Mesenchymal stem cell (in vitro differentiated cells and primary cell): Measurements from ENCODE around the gene TMEM50A.
"Not testable (repeated sequence)": the region's sequence is repeated elsewhere in the genome, so short reads cannot be mapped to it uniquely, and the experiment has no call there.

Source experiments
- DNase-seq: peaks from one replicate; pipeline ENCODE4 v3.0.0-alpha.2; 2013
- H2AFZ ChIP-seq: one replicate; pipeline ENCODE4 v1.6.1; 2013; ENCODE audit warnings: low read depth, mild to moderate bottlenecking, control low read depth, inconsistent platforms, low read length, moderate library complexity
- H2AK5ac ChIP-seq: 2 replicates; pipeline ENCODE4 v1.6.1; 2013; ENCODE audit warnings: low read length, moderate library complexity, mild to moderate bottlenecking, inconsistent platforms; ENCODE audit not compliant: severe bottlenecking
- H2BK120ac ChIP-seq: one replicate; pipeline ENCODE4 v1.6.1; 2013; ENCODE audit warnings: low read depth, mild to moderate bottlenecking, inconsistent platforms, low read length, moderate library complexity
- H2BK12ac ChIP-seq, 2 experiments: one replicate each; pipeline ENCODE4 v1.6.1; 2013; ENCODE audit warnings: inconsistent platforms in 2 of 2, low read length in 2 of 2, mild to moderate bottlenecking in 2 of 2, moderate library complexity in 2 of 2, control low read depth in 1 of 2
- H2BK15ac ChIP-seq: one replicate; pipeline ENCODE4 v1.6.1; 2013; ENCODE audit warnings: mild to moderate bottlenecking, low read depth, inconsistent platforms; ENCODE audit not compliant: poor library complexity, severe bottlenecking
- H2BK5ac ChIP-seq: 2 replicates; pipeline ENCODE4 v1.6.1; 2013; ENCODE audit warnings: low read depth, mild to moderate bottlenecking, low read length, control low read depth, inconsistent platforms; ENCODE audit not compliant: poor library complexity, severe bottlenecking
- H3K14ac ChIP-seq, 2 experiments: one replicate each; pipeline ENCODE4 v1.6.1; 2013; ENCODE audit warnings: inconsistent platforms in 2 of 2, low read length in 2 of 2, control low read depth in 1 of 2, mild to moderate bottlenecking in 1 of 2, moderate library complexity in 1 of 2
- H3K18ac ChIP-seq, 2 experiments: one replicate each; pipeline ENCODE4 v1.6.1; 2013; ENCODE audit warnings: inconsistent platforms in 2 of 2, low read length in 2 of 2, control low read depth in 1 of 2, low read depth in 1 of 2, mild to moderate bottlenecking in 1 of 2
- H3K23ac ChIP-seq, 2 experiments: one replicate each; pipeline ENCODE4 v1.6.1; 2013; ENCODE audit warnings: inconsistent platforms in 2 of 2, low read length in 2 of 2, mild to moderate bottlenecking in 2 of 2, moderate library complexity in 2 of 2, control low read depth in 1 of 2
- H3K27ac ChIP-seq: 2 replicates; pipeline ENCODE4 v1.5.1; 2013; ENCODE audit warnings: mild to moderate bottlenecking, moderate library complexity, low read length, control low read depth, inconsistent platforms; ENCODE audit not compliant: poor library complexity, severe bottlenecking
- H3K27me3 ChIP-seq, 2 experiments: 2 replicates each; pipeline versions ENCODE4 v1.6.1 to v1.7.0; 2013; ENCODE audit warnings: low read length in 2 of 2, mild to moderate bottlenecking in 2 of 2, moderate library complexity in 2 of 2, control low read depth in 1 of 2, inconsistent platforms in 1 of 2; ENCODE audit not compliant: control insufficient read depth in 1 of 2, insufficient read depth in 1 of 2
- H3K36me3 ChIP-seq, 2 experiments: 2 replicates each; pipeline versions ENCODE4 v1.6.1 to v1.7.0; 2013; ENCODE audit warnings: low read length in 2 of 2, control low read depth in 1 of 2, inconsistent platforms in 1 of 2, low read depth in 1 of 2, mild to moderate bottlenecking in 1 of 2; ENCODE audit not compliant: insufficient read depth in 2 of 2, control insufficient read depth in 1 of 2
- H3K4ac ChIP-seq, 2 experiments: one replicate each; pipeline ENCODE4 v1.6.1; 2013; ENCODE audit warnings: inconsistent platforms in 2 of 2, low read length in 2 of 2, mild to moderate bottlenecking in 2 of 2, moderate library complexity in 2 of 2, control low read depth in 1 of 2, low read depth in 1 of 2
- H3K4me1 ChIP-seq: 2 replicates; pipeline ENCODE4 v1.6.1; 2013; ENCODE audit warnings: low read depth, low read length, control low read depth; ENCODE audit not compliant: control insufficient read depth, insufficient read depth
- H3K4me2 ChIP-seq: 2 replicates; pipeline ENCODE4 v1.6.1; 2013; ENCODE audit warnings: low read length, mild to moderate bottlenecking, inconsistent platforms; ENCODE audit not compliant: poor library complexity, severe bottlenecking
- H3K4me3 ChIP-seq, 2 experiments: 2 replicates each; pipeline versions ENCODE4 v1.5.1 to v1.7.0; 2013; ENCODE audit warnings: low read length in 2 of 2, mild to moderate bottlenecking in 2 of 2, control low read depth in 1 of 2, low read depth in 1 of 2; ENCODE audit not compliant: insufficient read depth in 1 of 2
- H3K79me1 ChIP-seq: replicated peaks from 2 replicates; pipeline ENCODE4 v1.6.1; 2013; ENCODE audit warnings: mild to moderate bottlenecking, control low read depth, low read length, inconsistent platforms; ENCODE audit not compliant: poor library complexity, severe bottlenecking
- H3K9ac ChIP-seq: 2 replicates; pipeline ENCODE4 v1.7.0; 2013; ENCODE audit warnings: mild to moderate bottlenecking, low read length, moderate library complexity
- H3K9me3 ChIP-seq: 2 replicates; pipeline ENCODE4 v1.7.0; 2013; ENCODE audit warnings: mild to moderate bottlenecking, low read length; ENCODE audit not compliant: control insufficient read depth
- H4K8ac ChIP-seq: one replicate; pipeline ENCODE4 v1.6.1; 2013; ENCODE audit warnings: inconsistent platforms, mild to moderate bottlenecking, low read length, moderate library complexity
- H4K91ac ChIP-seq: one replicate; pipeline ENCODE4 v1.6.1; 2013; ENCODE audit warnings: mild to moderate bottlenecking, low read length, inconsistent platforms
- WGBS: methylation state at CpG from one replicate; pipeline ENCODE4 v1.1.7; 2013; ENCODE audit warnings: mixed read lengths; 5-methylcytosine and 5-hydroxymethylcytosine counted together

Gene TMEM50A

GRCh38 chr1:25371757-25372156 is 33.6 kb downstream of the TMEM50A start:
- H3K14ac ChIP-seq, H3K27me3 ChIP-seq, H4K91ac ChIP-seq, H3K23ac ChIP-seq, H2AK5ac ChIP-seq, H3K36me3 ChIP-seq, H3K18ac ChIP-seq, H3K4me2 ChIP-seq, H4K8ac ChIP-seq, H3K9me3 ChIP-seq, H3K4ac ChIP-seq, H2BK15ac ChIP-seq, H3K4me1 ChIP-seq, H2AFZ ChIP-seq, H2BK5ac ChIP-seq, H2BK12ac ChIP-seq, H2BK120ac ChIP-seq, H3K79me1 ChIP-seq: not testable (repeated sequence)
- peak overlapping the region; percentile 70 for H3K9ac ChIP-seq
- WGBS: 76% methylated on average over 6 of the region's 7 CpGs
- H3K27ac ChIP-seq: peak overlapping the region; percentile 34
- peak overlapping the region in 1 of 2 experiments; percentile 49 for H3K4me3 ChIP-seq
- DNase-seq: peak; percentile 17

GRCh38 chr1:25378367-25378766 is 40.2 kb downstream of the TMEM50A start:
- not testable (repeated sequence) for H3K36me3 ChIP-seq, H3K4me1 ChIP-seq, H2AFZ ChIP-seq, H3K27ac ChIP-seq, H2AK5ac ChIP-seq, H3K4me3 ChIP-seq, H3K4me2 ChIP-seq, H3K18ac ChIP-seq, H4K91ac ChIP-seq, DNase-seq, H3K23ac ChIP-seq, H4K8ac ChIP-seq, H3K9me3 ChIP-seq, H2BK120ac ChIP-seq, H3K27me3 ChIP-seq, H3K4ac ChIP-seq, H3K9ac ChIP-seq, H2BK12ac ChIP-seq, H2BK5ac ChIP-seq, H2BK15ac ChIP-seq, H3K79me1 ChIP-seq, H3K14ac ChIP-seq
- WGBS: 78% methylated on average over 3 of the region's 3 CpGs

GRCh38 chr1:25382543-25382942 is 44.4 kb downstream of the TMEM50A start:
- H3K4me2 ChIP-seq, H3K4me1 ChIP-seq, DNase-seq, H3K14ac ChIP-seq, H2AK5ac ChIP-seq, H4K8ac ChIP-seq, H3K9me3 ChIP-seq, H2BK120ac ChIP-seq, H3K79me1 ChIP-seq, H3K36me3 ChIP-seq, H4K91ac ChIP-seq, H2BK12ac ChIP-seq, H3K23ac ChIP-seq, H3K4me3 ChIP-seq, H2AFZ ChIP-seq, H2BK15ac ChIP-seq, H3K27me3 ChIP-seq, H3K27ac ChIP-seq, H3K18ac ChIP-seq, H3K4ac ChIP-seq, H2BK5ac ChIP-seq: not testable (repeated sequence)
- H3K9ac ChIP-seq: peak overlapping the region; percentile 53
- WGBS: 87% methylated on average over 1 of the region's 1 CpG

- H2BK5ac ChIP-seq, H2BK15ac ChIP-seq, H3K18ac ChIP-seq, H4K8ac ChIP-seq, H3K23ac ChIP-seq, H3K36me3 ChIP-seq, H2AK5ac ChIP-seq, H2BK120ac ChIP-seq, H3K27ac ChIP-seq, H3K79me1 ChIP-seq, H2AFZ ChIP-seq, H3K4me3 ChIP-seq, H3K27me3 ChIP-seq, H3K4me2 ChIP-seq, H4K91ac ChIP-seq, H2BK12ac ChIP-seq, H3K4me1 ChIP-seq, H3K14ac ChIP-seq, H3K9me3 ChIP-seq, H3K4ac ChIP-seq: not testable (repeated sequence)
- H3K9ac ChIP-seq: peak overlapping the region; percentile 53
- DNase-seq: peak; percentile 52
- WGBS: no CpG with 5 or more reads among the region's 1 CpG
Measured at GRCh38 chr1:25383090-25383489, 45.0 kb downstream of the TMEM50A start.
